Measurements from ENCODE around the gene UTP11. TPM values are rescaled to one million over a fixed set of nuclear protein-coding genes. Genes with fewer than 3 reads are reported as not detected.

Gene UTP11
- total RNA-seq, 6 experiments from 2014 or later = 41.4 to 57.1 (median 49.2) TPM

- peaks cover 5% of the 10 kb centered on the region; the same call in 1 of the 2 replicates for H3K4me1 Mint-ChIP-seq (ENCODE audit: low read depth)
- H3K9me3 Mint-ChIP-seq = no peaks in the 10 kb centered on the region
- H3K4me3 Mint-ChIP-seq = peak overlapping the region; percentile 64
- no peak for TF ChIP-seq CTCF (IDR thresholded peaks at IDR 0.05)
- peaks cover 49% of the 10 kb centered on the region for H3K27me3 Mint-ChIP-seq (ENCODE audit: insufficient read depth)
- no peaks in the 10 kb centered on the region for H3K36me3 Mint-ChIP-seq (ENCODE audit: low read depth)
- no peak overlapping the region for H3K27ac Mint-ChIP-seq
- peak; percentile 38 for DNase-seq
Measured at GRCh38 chr1:38046884-38047602, 34.5 kb downstream of the UTP11 start.

- Mint-ChIP-seq H3K4me1 (ENCODE audit: low read depth) (peaks cover 5% of the 10 kb centered on the region; the same call in 1 of the 2 replicates), H3K4me3 (peak overlapping the region; percentile 64), H3K9me3 (no peaks in the 10 kb centered on the region), H3K27ac (no peak overlapping the region), H3K27me3 (ENCODE audit: insufficient read depth) (peaks cover 46% of the 10 kb centered on the region), H3K36me3 (ENCODE audit: low read depth) (no peaks in the 10 kb centered on the region)
- no peak for TF ChIP-seq CTCF (IDR thresholded peaks at IDR 0.05)
- DNase-seq = no peak
Measured at GRCh38 chr1:38047603-38048141, 35.1 kb downstream of the UTP11 start.

- DNase-seq = no peak
- no peak for TF ChIP-seq CTCF (IDR thresholded peaks at IDR 0.05)
- no peak overlapping the region for H3K4me3 Mint-ChIP-seq
- peaks cover 31% of the 10 kb centered on the region for H3K27me3 Mint-ChIP-seq (ENCODE audit: insufficient read depth)
- no peaks in the 10 kb centered on the region for H3K36me3 Mint-ChIP-seq (ENCODE audit: low read depth)
- no peaks in the 10 kb centered on the region for H3K9me3 Mint-ChIP-seq
- peaks cover 6% of the 10 kb centered on the region for H3K4me1 Mint-ChIP-seq (ENCODE audit: low read depth)
- H3K27ac Mint-ChIP-seq = no peak overlapping the region
Measured at GRCh38 chr1:38050397-38051078, 38.0 kb downstream of the UTP11 start.

GRCh38 chr1:38051079-38051543 is 38.6 kb downstream of the UTP11 start:
- Mint-ChIP-seq H3K27me3 (ENCODE audit: insufficient read depth) (peaks cover 30% of the 10 kb centered on the region), H3K27ac (no peak overlapping the region), H3K36me3 (ENCODE audit: low read depth) (no peaks in the 10 kb centered on the region), H3K9me3 (no peaks in the 10 kb centered on the region), H3K4me1 (ENCODE audit: low read depth) (peaks cover 10% of the 10 kb centered on the region), H3K4me3 (no peak overlapping the region)
- no peak for DNase-seq
- TF ChIP-seq CTCF (IDR thresholded peaks at IDR 0.05) = no peak

GRCh38 chr1:38052750-38053415 is 40.3 kb downstream of the UTP11 start:
- TF ChIP-seq CTCF (IDR thresholded peaks at IDR 0.05) = no peak
- DNase-seq = no peak
- Mint-ChIP-seq H3K36me3 (ENCODE audit: low read depth) (no peaks in the 10 kb centered on the region), H3K27me3 (ENCODE audit: insufficient read depth) (peaks cover 26% of the 10 kb centered on the region), H3K27ac (no peak overlapping the region), H3K4me1 (ENCODE audit: low read depth) (peaks cover 10% of the 10 kb centered on the region), H3K9me3 (no peaks in the 10 kb centered on the region), H3K4me3 (no peak overlapping the region)

Measured in HFFc6 (cell line).